Measurements from ENCODE around the gene UBE2G1.

GRCh38 chr17:4270736-4271135 lies 95.7 kb downstream of the UBE2G1 start:
- TF ChIP-seq MAZ (IDR thresholded peaks at IDR 0.05; ENCODE audit: borderline replicate concordance, low read depth, low read length) (no peak), CTCF (IDR thresholded peaks at IDR 0.05) (no peak), ZNF302 (CRISPR knock-in tag; IDR thresholded peaks at IDR 0.05) (no peak), MYC (IDR thresholded peaks at IDR 0.05; ENCODE audit: borderline replicate concordance, low read length) (no peak), POLR2A (IDR thresholded peaks at IDR 0.05; ENCODE audit: low read length) (no peak)
